Osteoblast (primary cell): Measurements from ENCODE around the gene VPREB3. TPM values are rescaled to one million over a fixed set of nuclear protein-coding genes. Genes with fewer than 3 reads are reported as not detected.

Experiments
- DNase-seq: peaks from one replicate; pipeline ENCODE4 v3.0.0; 2011; ENCODE audit warnings: low spot score, mixed read lengths; ENCODE audit not compliant: insufficient read length; ENCODE audit errors: missing footprints
- H2AFZ ChIP-seq: 2 replicates; pipeline ENCODE4 v1.6.0; 2011; ENCODE audit warnings: mild to moderate bottlenecking, low read length
- H3K27ac ChIP-seq: 2 replicates; pipeline ENCODE4 v1.5.1; 2011; ENCODE audit warnings: mild to moderate bottlenecking, low read depth, low read length, moderate library complexity
- H3K27me3 ChIP-seq: 2 replicates; pipeline ENCODE4 v1.6.0; 2012; ENCODE audit warnings: mild to moderate bottlenecking, control low read depth, inconsistent platforms, low read length, moderate library complexity; ENCODE audit not compliant: insufficient read depth
- H3K36me3 ChIP-seq: 2 replicates; pipeline ENCODE4 v1.5.1; 2011; ENCODE audit warnings: mild to moderate bottlenecking, low read length, control low read depth, moderate library complexity; ENCODE audit not compliant: insufficient read depth
- H3K4me1 ChIP-seq: 2 replicates; pipeline ENCODE4 v1.5.1; 2011; ENCODE audit warnings: mild to moderate bottlenecking, low read length, control low read depth, moderate library complexity; ENCODE audit not compliant: insufficient read depth
- H3K4me2 ChIP-seq: 2 replicates; pipeline ENCODE4 v1.6.0; 2011; ENCODE audit warnings: mild to moderate bottlenecking, low read length; ENCODE audit not compliant: insufficient read depth
- H3K4me3 ChIP-seq: fragments of 200-600 bp; sonication (generic); 3 replicates; pipeline ENCODE4 v1.5.1; 2012; ENCODE audit warnings: mild to moderate bottlenecking, low read length, inconsistent platforms; ENCODE audit not compliant: insufficient read depth
- H3K79me2 ChIP-seq: 2 replicates; pipeline ENCODE4 v1.6.0; 2012; ENCODE audit warnings: mild to moderate bottlenecking, low read length, control low read depth, inconsistent platforms; ENCODE audit not compliant: insufficient read depth
- H3K9me3 ChIP-seq: 2 replicates; pipeline ENCODE4 v1.5.1; 2011; ENCODE audit warnings: low read depth, low read length, control low read depth
- H4K20me1 ChIP-seq: 2 replicates; pipeline ENCODE4 v1.6.0; 2012; ENCODE audit warnings: mild to moderate bottlenecking, low read length, control low read depth; ENCODE audit not compliant: insufficient read depth
- CTCF ChIP-seq: IDR thresholded peaks from 2 replicates; pipeline ENCODE4 v1.5.1; 2011; ENCODE audit warnings: mild to moderate bottlenecking, low read depth, low read length, moderate library complexity; ENCODE audit errors: extremely low read depth
- total RNA-seq: library from RNA; depleted of rRNA; stranded (reverse); fragments of >200 nt; gene quantifications from 2 replicates; pipeline ENCODE4 v1.2.3, GENCODE V29; 2012

VPREB3 gene
- not detected in 2 replicates for total RNA-seq

- peak; percentile 51 for DNase-seq
- Histone ChIP-seq H3K36me3 (no peaks in the 10 kb centered on the region), H3K79me2 (peaks cover 3% of the 10 kb centered on the region), H3K4me2 (no peak within 1 kb of the TSS), H3K27ac (no peak within 1 kb of the TSS), H3K4me3 (no peak within 1 kb of the TSS), H3K27me3 (no peaks in the 10 kb centered on the region), H4K20me1 (no peaks in the 10 kb centered on the region), H3K4me1 (peaks cover 13% of the 10 kb centered on the region), H2AFZ (no peak within 1 kb of the TSS), H3K9me3 (no peaks in the 10 kb centered on the region)
- TF ChIP-seq CTCF, result no peak
Measured at GRCh38 chr22:23754220-23754919, at the start of gene VPREB3. VPREB3 (minus strand) TSS chr22:23754425; CDS start chr22:23754363, 62 bp downstream.

- Histone ChIP-seq H3K4me3 (no peak overlapping the region), H2AFZ (no peak overlapping the region), H3K4me2 (no peak overlapping the region), H3K79me2 (peaks cover 3% of the 10 kb centered on the region), H3K4me1 (no peaks in the 10 kb centered on the region), H3K27ac (no peak overlapping the region), H3K27me3 (no peaks in the 10 kb centered on the region), H3K9me3 (no peaks in the 10 kb centered on the region), H4K20me1 (peaks cover 6% of the 10 kb centered on the region), H3K36me3 (peaks cover 70% of the 10 kb centered on the region)
- DNase-seq, result peak; percentile 32
- no peak for TF ChIP-seq CTCF
Measured at GRCh38 chr22:23803001-23803819, 49.0 kb upstream of the VPREB3 start.

- no peak for DNase-seq
- Histone ChIP-seq H4K20me1 (peaks cover 9% of the 10 kb centered on the region), H3K36me3 (peaks cover 73% of the 10 kb centered on the region), H3K27me3 (no peaks in the 10 kb centered on the region), H3K79me2 (peaks cover 3% of the 10 kb centered on the region), H3K4me2 (no peak overlapping the region), H3K4me3 (no peak overlapping the region), H3K4me1 (no peaks in the 10 kb centered on the region), H3K27ac (no peak overlapping the region), H3K9me3 (no peaks in the 10 kb centered on the region), H2AFZ (no peak overlapping the region)
- TF ChIP-seq CTCF, result no peak
Measured at GRCh38 chr22:23801886-23802377, 47.7 kb upstream of the VPREB3 start.
